ENCODE measurements around the gene TCN1.

DNA sequence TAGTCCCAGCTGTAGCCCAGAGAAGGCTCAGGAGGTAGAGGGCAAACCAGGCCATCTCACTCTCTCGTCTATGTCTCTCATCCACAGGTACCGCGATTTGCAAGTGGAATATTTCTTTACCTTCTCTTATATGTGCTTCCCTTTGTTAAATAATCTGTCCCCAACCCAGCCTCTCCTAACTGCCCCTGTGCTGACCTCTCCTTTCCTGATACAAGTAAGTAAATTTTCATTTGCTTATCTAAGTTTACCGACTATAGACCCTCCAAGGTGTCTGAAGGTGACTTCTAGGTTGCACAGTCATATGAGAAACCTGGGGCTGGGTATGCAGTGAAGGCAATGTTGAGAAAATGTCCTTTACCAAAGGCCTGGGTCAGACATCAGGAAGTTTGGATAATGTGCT, 20.9 kb downstream of the TCN1 start, which contains the start of gene CBLIF:
- TF ChIP-seq JUN (IDR thresholded peaks at IDR 0.05; ENCODE audit: low read depth, low read length) (no peak), EZH2 (IDR thresholded peaks at IDR 0.05; ENCODE audit: low read depth, low read length, severe bottlenecking) (no peak)

Measured in H1 (cell line).